Gastrocnemius medialis (tissue), 4 donors: ENCODE data around the gene LBHD2.

Experiments used
- CTCF ChIP-seq, 5 experiments: fragments of 450-650 bp in 3 of 5; fragments of 200-600 bp in 2 of 5; sonication (generic) in 2 of 5; IDR thresholded peaks in 4 of 5; conservative IDR thresholded peaks in 1 of 5; 1 replicate in 4 of 5; 2 replicates in 1 of 5; pipeline ENCODE4 v1.5.1; 2016 to 2019; ENCODE audit warnings: antibody characterized with exemption in 5 of 5, mild to moderate bottlenecking in 3 of 5, moderate library complexity in 3 of 5
- POLR2A ChIP-seq, 2 donors: fragments of 450-650 bp; IDR thresholded peaks; one replicate each; pipeline ENCODE4 v1.6.1; 2017; ENCODE audit warnings: antibody characterized with exemption in 2 of 2, mild to moderate bottlenecking in 2 of 2, moderate library complexity in 2 of 2

GRCh38 chr14:103138301-103139131, 54.5 kb downstream of the LBHD2 start:
- no peak for TF ChIP-seq CTCF (IDR thresholded peaks at IDR 0.05 in 4 of 5, conservative IDR thresholded peaks at IDR 0.05 in 1 of 5)
- TF ChIP-seq POLR2A (IDR thresholded peaks at IDR 0.05): no peak
